Natural killer cell (primary cell): ENCODE results near the gene DNASE2. TPM values are rescaled to one million over a fixed set of nuclear protein-coding genes. Genes with fewer than 3 reads are reported as not detected.

Experiments
- ATAC-seq, 3 donors: fragments of 150-1000 bp in 2 of 3; fragments of 200-7000 bp in 1 of 3; cut with Tn5 transposase; 1 replicate in 1 of 3; 2 replicates in 2 of 3; pipeline ENCODE4 v1.10.0; 2021; ENCODE audit warnings: mild to moderate bottlenecking in 2 of 3, moderate library complexity in 2 of 3
- DNase-seq, 2 donors: peaks; one replicate each; pipeline versions ENCODE4 v3.0.0 to v3.0.0-alpha.2; 2013 to 2021; ENCODE audit warnings: mixed read lengths in 1 of 2
- H3K27ac ChIP-seq: one replicate; pipeline ENCODE4 v1.5.1; 2013; ENCODE audit warnings: mild to moderate bottlenecking, low read length
- H3K27me3 ChIP-seq: one replicate; pipeline ENCODE4 v1.6.1; 2013; ENCODE audit warnings: low read length; ENCODE audit not compliant: control insufficient read depth, insufficient read depth
- H3K36me3 ChIP-seq: one replicate; pipeline ENCODE4 v1.6.1; 2013; ENCODE audit warnings: low read length; ENCODE audit not compliant: control insufficient read depth, insufficient read depth
- H3K4me1 ChIP-seq: one replicate; pipeline ENCODE4 v1.6.1; 2013; ENCODE audit warnings: low read length; ENCODE audit not compliant: control insufficient read depth, insufficient read depth
- H3K4me3 ChIP-seq: one replicate; pipeline ENCODE4 v1.5.1; 2013; ENCODE audit warnings: low read length
- H3K9me3 ChIP-seq: one replicate; pipeline ENCODE4 v1.6.1; 2013; ENCODE audit warnings: low read length; ENCODE audit not compliant: control insufficient read depth, insufficient read depth
- H3K27ac Mint-ChIP-seq, 2 donors: one replicate each; pipeline ENCODE4 v1.8.0; 2022; ENCODE audit warnings: mild to moderate bottlenecking in 2 of 2, mixed read lengths in 2 of 2, moderate library complexity in 1 of 2
- H3K27me3 Mint-ChIP-seq, 2 donors: one replicate each; pipeline ENCODE4 v1.8.0; 2022; ENCODE audit warnings: low read depth in 2 of 2, mixed read lengths in 2 of 2
- H3K36me3 Mint-ChIP-seq: one replicate; pipeline ENCODE4 v1.8.0; 2022; ENCODE audit warnings: mixed read lengths
- H3K4me1 Mint-ChIP-seq, 2 donors: one replicate each; pipeline ENCODE4 v1.8.0; 2022; ENCODE audit warnings: mixed read lengths in 2 of 2
- H3K4me3 Mint-ChIP-seq: one replicate; pipeline ENCODE4 v1.8.0; 2022; ENCODE audit warnings: mild to moderate bottlenecking, moderate library complexity, mixed read lengths
- H3K9me3 Mint-ChIP-seq, 2 donors: one replicate each; pipeline ENCODE4 v1.8.0; 2022; ENCODE audit warnings: mixed read lengths in 2 of 2
- WGBS: methylation state at CpG from one replicate; pipeline ENCODE4 v1.1.7; 2013; ENCODE audit warnings: missing lambda C conversion rate; ENCODE audit not compliant: insufficient coverage; 5-methylcytosine and 5-hydroxymethylcytosine counted together
- intact Hi-C: fragments of 100-400 bp; cut with micrococcal nuclease; formaldehyde crosslinking; loops from one replicate; pipeline ENCODE4 v1.14.2; 2022
- total RNA-seq, 4 donors: library from RNA; stranded (reverse); fragments of 120-200 nt in 1 of 4; gene quantifications; one replicate each; pipeline versions ENCODE4 v1.2.3 to v1.2.4, GENCODE V29; 2013 to 2022
- TF ChIP-seq, protein P1 (sequence below): fragments of 200-600 bp; IDR thresholded peaks from one replicate; pipeline ENCODE4 v1.8.0; 2022; ENCODE audit warnings: antibody characterized with exemption

Gene DNASE2
- total RNA-seq, 3 donors from 2014 or later (not counting 1 experiment from before 2014, with no cell fraction given) = 28.3 to 31.7 (median 31.2) TPM

DNA sequence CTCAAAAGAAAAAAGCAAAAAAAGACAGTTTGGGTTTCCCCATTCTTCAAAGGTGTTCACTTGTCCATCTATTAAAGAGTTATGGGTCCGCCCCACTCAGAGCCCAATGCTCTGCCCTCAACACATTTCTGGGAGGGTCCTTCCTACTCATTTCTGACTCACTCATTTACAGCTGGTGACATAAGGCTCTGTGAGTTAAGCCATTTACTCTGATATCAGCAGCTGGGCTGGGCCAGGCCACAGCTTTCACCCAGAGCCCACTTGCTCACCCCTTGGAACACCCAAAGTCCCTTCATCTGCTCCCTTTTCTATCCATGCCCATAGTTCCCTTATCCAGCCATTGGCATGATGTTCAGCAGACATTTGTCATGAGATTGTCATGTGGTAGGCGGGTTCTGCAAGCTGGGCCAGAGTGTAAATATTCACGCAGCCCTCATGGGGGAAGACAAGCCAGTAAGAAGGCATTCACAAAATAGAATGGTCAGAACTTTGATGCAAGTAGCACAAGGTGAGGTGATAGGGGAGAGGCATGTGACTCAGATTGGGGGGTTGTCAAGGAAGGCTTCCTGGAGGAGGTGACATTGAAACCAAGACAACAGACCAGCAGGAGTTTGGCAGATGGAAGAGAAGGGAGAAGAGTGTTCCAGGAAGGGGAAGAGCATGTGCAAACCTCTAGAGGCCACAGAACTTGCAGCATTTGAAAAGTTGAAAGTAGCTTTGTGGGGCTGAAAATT lies 37.1 kb downstream of the DNASE2 start:
- Histone ChIP-seq H3K27ac (no peak overlapping the region), H3K36me3 (no peaks in the 10 kb centered on the region), H3K4me1 (peaks cover 24% of the 10 kb centered on the region), H3K27me3 (peaks cover 38% of the 10 kb centered on the region), H3K4me3 (no peak overlapping the region), H3K9me3 (peaks cover 4% of the 10 kb centered on the region)
- Mint-ChIP-seq H3K4me3 (no peak overlapping the region), H3K4me1 (peaks cover 20 to 29% of the 10 kb centered on the region in 2 donors), H3K36me3 (no peaks in the 10 kb centered on the region), H3K27me3 (peaks cover 29 to 39% of the 10 kb centered on the region in 2 donors), H3K9me3 (no peaks in the 10 kb centered on the region), H3K27ac (no peak overlapping the region)
- DNase-seq (no peak), ATAC-seq (no peak)
- TF ChIP-seq, protein P1, sequence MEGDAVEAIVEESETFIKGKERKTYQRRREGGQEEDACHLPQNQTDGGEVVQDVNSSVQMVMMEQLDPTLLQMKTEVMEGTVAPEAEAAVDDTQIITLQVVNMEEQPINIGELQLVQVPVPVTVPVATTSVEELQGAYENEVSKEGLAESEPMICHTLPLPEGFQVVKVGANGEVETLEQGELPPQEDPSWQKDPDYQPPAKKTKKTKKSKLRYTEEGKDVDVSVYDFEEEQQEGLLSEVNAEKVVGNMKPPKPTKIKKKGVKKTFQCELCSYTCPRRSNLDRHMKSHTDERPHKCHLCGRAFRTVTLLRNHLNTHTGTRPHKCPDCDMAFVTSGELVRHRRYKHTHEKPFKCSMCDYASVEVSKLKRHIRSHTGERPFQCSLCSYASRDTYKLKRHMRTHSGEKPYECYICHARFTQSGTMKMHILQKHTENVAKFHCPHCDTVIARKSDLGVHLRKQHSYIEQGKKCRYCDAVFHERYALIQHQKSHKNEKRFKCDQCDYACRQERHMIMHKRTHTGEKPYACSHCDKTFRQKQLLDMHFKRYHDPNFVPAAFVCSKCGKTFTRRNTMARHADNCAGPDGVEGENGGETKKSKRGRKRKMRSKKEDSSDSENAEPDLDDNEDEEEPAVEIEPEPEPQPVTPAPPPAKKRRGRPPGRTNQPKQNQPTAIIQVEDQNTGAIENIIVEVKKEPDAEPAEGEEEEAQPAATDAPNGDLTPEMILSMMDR = no peak
- WGBS = 81% methylated on average over 3 of the region's 3 CpGs
- intact Hi-C loops = loop anchor here (5.0 kb wide), 1 partner anchor 37 kb away; the partner anchor contains the start of gene RNASEH2A

DNA sequence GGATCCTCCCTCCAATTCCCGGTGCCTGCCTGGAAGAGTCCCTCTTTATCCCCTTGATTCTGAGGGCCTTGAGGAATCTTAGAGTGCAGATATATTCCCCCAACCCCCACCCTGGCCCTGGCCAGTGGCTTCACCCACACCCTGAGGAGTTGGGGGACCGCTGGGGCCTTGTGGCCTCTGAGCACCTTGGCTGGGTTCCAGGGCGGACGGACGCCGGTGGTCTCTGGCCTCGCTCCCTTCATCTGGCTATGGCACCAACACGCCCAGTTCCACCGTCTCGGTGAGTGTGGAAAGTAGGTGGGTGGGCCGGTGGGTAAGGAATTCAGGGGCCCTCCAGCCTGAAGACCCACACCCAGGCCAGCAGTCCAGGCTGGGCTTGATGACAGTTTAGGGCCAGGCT lies 37.9 kb downstream of the DNASE2 start:
- Mint-ChIP-seq H3K4me1 (peaks cover 22 to 37% of the 10 kb centered on the region in 2 donors), H3K4me3 (no peak overlapping the region), H3K27ac (no peak overlapping the region), H3K27me3 (peaks cover 31 to 45% of the 10 kb centered on the region in 2 donors), H3K36me3 (no peaks in the 10 kb centered on the region), H3K9me3 (no peaks in the 10 kb centered on the region)
- Histone ChIP-seq H3K9me3 (peaks cover 4% of the 10 kb centered on the region), H3K27ac (no peak overlapping the region), H3K27me3 (peaks cover 45% of the 10 kb centered on the region), H3K36me3 (no peaks in the 10 kb centered on the region), H3K4me1 (peaks cover 32% of the 10 kb centered on the region), H3K4me3 (no peak overlapping the region)
- TF ChIP-seq, protein P1 = no peak
- no peak for DNase-seq
- intact Hi-C loops = loop anchor here (5.0 kb wide), 1 partner anchor 36 kb away; the partner anchor contains the start of gene RNASEH2A
- WGBS = 94% methylated on average over 11 of the region's 11 CpGs
- no peak for ATAC-seq

DNA sequence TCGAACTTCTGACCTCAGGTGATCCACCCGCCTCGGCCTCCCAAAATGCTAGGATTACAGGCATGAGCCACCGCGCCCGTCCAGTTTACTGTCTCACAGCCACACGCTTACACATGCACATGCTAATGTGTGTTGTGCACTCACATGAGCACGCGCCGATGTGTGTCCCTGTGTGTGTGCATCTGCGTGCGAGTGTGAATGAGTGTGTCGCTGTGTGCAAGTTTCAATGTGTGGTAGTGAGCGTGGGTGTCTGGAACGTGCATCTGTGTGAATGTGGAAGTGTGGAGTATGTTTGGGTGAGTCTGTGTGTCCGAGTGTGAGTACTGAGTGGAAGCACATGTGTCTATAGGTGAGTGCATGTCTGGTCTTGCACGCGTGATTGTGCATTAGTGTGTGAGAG lies 38.7 kb downstream of the DNASE2 start:
- no peak for ATAC-seq
- WGBS = 94% methylated on average over 18 of the region's 18 CpGs
- Histone ChIP-seq H3K27ac (no peak overlapping the region), H3K9me3 (peaks cover 4% of the 10 kb centered on the region), H3K4me1 (peaks cover 32% of the 10 kb centered on the region), H3K36me3 (no peaks in the 10 kb centered on the region), H3K27me3 (peaks cover 50% of the 10 kb centered on the region), H3K4me3 (no peak overlapping the region)
- no peak for DNase-seq
- H3K9me3 Mint-ChIP-seq = no peaks in the 10 kb centered on the region
- no peak overlapping the region for H3K4me3 Mint-ChIP-seq
- TF ChIP-seq, protein P1 = no peak
- H3K27ac Mint-ChIP-seq = no peak overlapping the region
- no peaks in the 10 kb centered on the region for H3K36me3 Mint-ChIP-seq
- intact Hi-C loops = loop anchor here (5.0 kb wide), 1 partner anchor 35 kb away; the partner anchor contains the start of gene RNASEH2A
- H3K4me1 Mint-ChIP-seq = peaks cover 17 to 34% of the 10 kb centered on the region in 2 donors
- peaks cover 34 to 48% of the 10 kb centered on the region in 2 donors for H3K27me3 Mint-ChIP-seq
